IPS-15b (cell line): Measurements from ENCODE around the gene DCAF11.

ENCODE experiments used
- H3K27me3 ChIP-seq: one replicate; pipeline ENCODE4 v1.6.1; 2013; ENCODE audit warnings: low read length; ENCODE audit not compliant: control insufficient read depth, insufficient read depth
- H3K36me3 ChIP-seq: one replicate; pipeline ENCODE4 v1.6.1; 2013; ENCODE audit warnings: low read length; ENCODE audit not compliant: control insufficient read depth, insufficient read depth
- H3K4me1 ChIP-seq: one replicate; pipeline ENCODE4 v1.6.1; 2013; ENCODE audit warnings: mild to moderate bottlenecking, low read length; ENCODE audit not compliant: control insufficient read depth, insufficient read depth
- H3K4me3 ChIP-seq: one replicate; pipeline ENCODE4 v1.5.1; 2013; ENCODE audit warnings: low read depth, low read length
- H3K9ac ChIP-seq: one replicate; pipeline ENCODE4 v1.6.1; 2013; ENCODE audit warnings: low read depth, mild to moderate bottlenecking, low read length
- H3K9me3 ChIP-seq: one replicate; pipeline ENCODE4 v1.6.1; 2013; ENCODE audit warnings: mild to moderate bottlenecking, low read length; ENCODE audit not compliant: control insufficient read depth, insufficient read depth

The DCAF11 gene

GRCh38 chr14:24072436-24072835, 42.1 kb upstream of the DCAF11 start:
- Histone ChIP-seq H3K9me3 (no peaks in the 10 kb centered on the region), H3K27me3 (no peaks in the 10 kb centered on the region), H3K36me3 (peaks cover 2% of the 10 kb centered on the region), H3K4me1 (no peaks in the 10 kb centered on the region), H3K9ac (no peak overlapping the region), H3K4me3 (no peak overlapping the region)

DNA sequence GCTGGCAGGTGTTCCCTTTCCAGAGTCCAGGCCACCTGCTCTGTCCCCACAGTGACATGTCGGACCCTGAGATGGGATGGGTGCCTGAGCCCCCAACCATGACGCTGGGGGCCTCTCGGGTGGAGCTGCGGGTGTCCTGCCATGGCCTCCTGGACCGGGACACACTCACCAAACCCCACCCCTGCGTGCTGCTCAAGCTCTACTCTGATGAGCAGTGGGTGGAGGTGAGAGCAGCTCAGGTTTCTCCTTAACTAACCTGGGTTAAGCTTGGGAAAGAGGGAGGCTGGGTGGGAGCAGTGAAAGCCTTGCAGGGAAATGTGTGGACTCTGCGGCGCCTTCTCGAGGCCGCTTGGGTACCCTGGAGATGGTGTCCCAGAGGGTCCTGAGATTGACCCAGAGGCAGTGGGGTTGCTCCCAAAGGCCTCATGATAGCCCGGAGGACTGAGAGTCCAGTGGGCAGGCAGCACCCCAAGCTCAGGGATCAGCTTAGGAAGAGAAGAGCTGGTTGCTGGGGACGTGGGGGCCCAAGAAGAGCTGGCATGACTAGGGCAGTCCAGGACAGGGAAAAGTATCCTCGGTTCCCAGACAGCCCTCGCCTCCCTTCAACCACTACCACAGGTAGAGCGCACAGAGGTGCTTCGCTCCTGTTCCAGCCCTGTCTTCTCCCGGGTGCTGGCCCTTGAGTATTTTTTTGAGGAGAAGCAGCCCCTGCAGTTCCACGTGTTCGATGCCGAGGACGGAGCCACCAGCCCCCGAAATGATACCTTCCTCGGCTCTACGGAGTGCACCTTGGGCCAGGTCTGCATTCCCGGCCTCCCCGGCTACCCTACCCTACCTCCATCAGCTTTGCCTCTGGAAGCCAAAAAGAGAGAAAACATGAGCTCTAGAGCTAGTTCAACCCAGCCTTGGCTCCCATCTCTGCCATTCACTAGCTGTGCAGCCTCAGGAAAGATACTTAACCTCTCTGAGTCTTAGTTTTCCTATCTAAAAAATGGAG, 41.4 kb upstream of the DCAF11 start:
- Histone ChIP-seq H3K4me1 (no peaks in the 10 kb centered on the region), H3K36me3 (peaks cover 2% of the 10 kb centered on the region), H3K9me3 (no peaks in the 10 kb centered on the region), H3K9ac (no peak overlapping the region), H3K27me3 (no peaks in the 10 kb centered on the region), H3K4me3 (no peak overlapping the region)

DNA sequence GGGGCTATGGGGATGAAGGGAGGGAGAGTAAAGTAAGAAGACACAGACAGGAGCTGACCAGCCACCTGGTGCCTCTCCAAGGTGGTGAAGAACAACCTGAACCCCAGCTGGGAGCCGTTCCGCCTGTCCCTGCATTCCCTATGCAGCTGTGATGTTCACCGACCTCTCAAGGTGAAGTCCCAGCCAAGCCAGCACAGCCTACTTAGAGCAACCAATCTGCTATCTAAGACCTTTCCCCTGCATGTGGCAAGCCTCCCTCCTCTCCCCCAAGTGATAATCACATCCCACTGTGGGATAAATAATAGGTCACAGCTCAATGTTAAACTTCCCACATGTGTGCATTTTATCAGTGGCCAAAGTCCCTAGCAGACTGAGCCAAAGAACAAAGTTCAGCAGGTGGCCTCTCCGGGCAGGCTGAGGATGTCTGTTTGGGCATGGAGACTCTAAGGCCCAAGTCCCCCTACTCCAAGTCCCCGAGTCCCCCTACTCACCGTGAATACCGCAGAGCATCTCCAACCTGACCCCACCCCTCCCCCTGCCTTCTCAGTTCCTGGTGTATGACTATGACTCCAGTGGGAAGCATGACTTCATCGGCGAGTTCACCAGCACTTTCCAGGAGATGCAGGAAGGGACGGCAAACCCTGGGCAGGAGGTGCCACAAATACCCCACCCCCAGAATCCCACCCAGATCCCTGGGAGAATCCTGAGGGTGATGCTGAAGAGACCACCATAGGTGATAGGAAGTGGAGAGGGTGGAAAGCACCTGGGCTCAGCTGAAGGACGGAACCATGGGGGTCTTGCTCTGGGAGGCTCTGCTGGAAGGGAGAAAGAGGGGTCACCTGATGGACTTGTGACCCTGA, 39.7 kb upstream of the DCAF11 start:
- Histone ChIP-seq H3K9ac (no peak overlapping the region), H3K36me3 (peaks cover 2% of the 10 kb centered on the region), H3K4me1 (peaks cover 8% of the 10 kb centered on the region), H3K9me3 (no peaks in the 10 kb centered on the region), H3K27me3 (no peaks in the 10 kb centered on the region), H3K4me3 (no peak overlapping the region)

DNA sequence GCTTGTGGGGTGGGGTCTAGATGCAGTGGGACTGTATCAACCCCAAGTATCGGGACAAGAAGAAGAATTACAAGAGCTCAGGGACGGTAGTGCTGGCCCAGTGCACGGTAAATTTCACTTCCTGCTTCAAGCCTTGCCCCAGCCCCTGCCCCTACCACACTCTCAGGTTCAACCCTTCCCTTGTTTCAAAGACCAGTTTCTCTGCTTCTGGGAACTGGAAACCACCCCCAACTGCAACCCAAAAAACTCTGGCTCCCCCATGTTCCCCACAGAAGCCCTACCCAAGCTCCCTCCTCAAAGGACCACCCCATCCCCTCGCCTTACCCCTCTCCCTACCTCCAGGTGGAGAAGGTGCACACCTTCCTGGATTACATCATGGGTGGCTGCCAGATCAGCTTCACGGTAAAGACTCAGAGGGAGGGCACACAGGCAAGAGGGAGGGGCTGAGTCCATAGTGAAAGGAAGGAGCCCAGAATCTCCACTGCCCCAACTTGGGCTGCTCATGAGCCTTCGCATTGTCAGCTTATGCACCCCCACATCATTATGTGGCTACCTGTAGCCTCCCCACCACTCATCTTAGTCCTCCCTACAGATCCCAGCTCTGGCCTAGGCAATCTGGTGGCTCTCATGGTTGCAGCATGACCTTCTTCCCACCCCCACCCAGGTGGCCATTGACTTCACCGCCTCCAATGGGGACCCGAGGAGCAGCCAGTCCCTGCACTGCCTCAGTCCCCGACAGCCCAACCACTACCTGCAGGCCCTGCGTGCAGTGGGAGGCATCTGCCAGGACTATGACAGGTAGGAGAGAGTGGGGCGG, 38.9 kb upstream of the DCAF11 start:
- Histone ChIP-seq H3K9ac (no peak overlapping the region), H3K4me3 (no peak overlapping the region), H3K27me3 (no peaks in the 10 kb centered on the region)

GRCh38 chr14:24076302-24076601, 38.3 kb upstream of the DCAF11 start:
- Histone ChIP-seq H3K9ac (no peak overlapping the region), H3K4me1 (peaks cover 18% of the 10 kb centered on the region), H3K9me3 (no peaks in the 10 kb centered on the region), H3K4me3 (no peak overlapping the region), H3K36me3 (peaks cover 2% of the 10 kb centered on the region), H3K27me3 (no peaks in the 10 kb centered on the region)

More for the DNA sequence above, 38.9 kb upstream of the DCAF11 start:
- Histone ChIP-seq H3K9me3 (no peaks in the 10 kb centered on the region), H3K36me3 (peaks cover 2% of the 10 kb centered on the region), H3K4me1 (peaks cover 17% of the 10 kb centered on the region)

GRCh38 chr14:24077086-24077485, 37.5 kb upstream of the DCAF11 start:
- Histone ChIP-seq H3K9ac (no peak overlapping the region), H3K4me3 (no peak overlapping the region), H3K9me3 (no peaks in the 10 kb centered on the region), H3K27me3 (peaks cover 4% of the 10 kb centered on the region), H3K36me3 (peaks cover 2% of the 10 kb centered on the region), H3K4me1 (peaks cover 21% of the 10 kb centered on the region)

GRCh38 chr14:24078146-24078545, 36.4 kb upstream of the DCAF11 start:
- peaks cover 2% of the 10 kb centered on the region for H3K36me3 ChIP-seq
- H3K9me3 ChIP-seq: no peaks in the 10 kb centered on the region
- H3K4me3 ChIP-seq: no peak overlapping the region
- H3K27me3 ChIP-seq: peaks cover 12% of the 10 kb centered on the region
- H3K4me1 ChIP-seq: peaks cover 25% of the 10 kb centered on the region
- no peak overlapping the region for H3K9ac ChIP-seq

DNA sequence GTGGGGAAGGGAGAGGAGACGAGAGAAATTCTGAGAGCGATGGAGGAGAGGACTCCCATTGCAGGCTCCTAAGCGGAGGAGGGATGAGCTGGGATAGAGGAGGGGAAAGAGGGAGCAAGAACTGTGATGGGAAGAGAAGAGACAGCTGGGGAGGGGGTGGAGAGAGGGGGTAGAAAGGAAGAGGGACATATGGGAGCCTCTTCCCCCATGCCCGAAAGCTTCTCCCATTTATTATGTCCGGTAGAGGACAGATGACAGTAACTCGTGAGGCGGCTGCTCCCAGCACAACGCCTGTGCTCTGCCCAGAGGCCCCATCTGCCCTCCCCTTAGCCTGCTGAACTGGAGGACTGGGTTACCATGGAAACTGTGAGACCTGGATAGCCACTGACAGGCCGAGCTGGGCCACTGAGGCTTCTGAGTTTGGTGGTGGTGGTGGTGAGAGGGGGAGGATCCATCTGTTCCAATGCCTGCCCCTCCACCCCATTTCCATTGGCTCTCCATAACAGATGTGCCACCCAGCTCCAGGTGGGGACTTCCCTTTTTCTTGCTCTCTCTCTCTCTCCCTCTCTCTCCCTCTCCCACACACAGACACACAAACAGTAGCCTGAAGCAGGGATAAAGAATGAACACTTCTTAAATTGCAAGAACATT, 35.0 kb upstream of the DCAF11 start:
- Histone ChIP-seq H3K9me3 (no peaks in the 10 kb centered on the region), H3K4me3 (no peak overlapping the region), H3K9ac (no peak overlapping the region), H3K36me3 (peaks cover 2% of the 10 kb centered on the region), H3K4me1 (peaks cover 25% of the 10 kb centered on the region), H3K27me3 (peaks cover 17% of the 10 kb centered on the region)

GRCh38 chr14:24080142-24080530, 34.4 kb upstream of the DCAF11 start:
- H3K9me3 ChIP-seq: no peaks in the 10 kb centered on the region
- peaks cover 25% of the 10 kb centered on the region for H3K4me1 ChIP-seq
- peak overlapping the region; percentile 69 for H3K4me3 ChIP-seq
- H3K36me3 ChIP-seq: peaks cover 2% of the 10 kb centered on the region
- H3K9ac ChIP-seq: peak overlapping the region; percentile 30
- peaks cover 17% of the 10 kb centered on the region for H3K27me3 ChIP-seq

- H3K9me3 ChIP-seq: no peaks in the 10 kb centered on the region
- peaks cover 17% of the 10 kb centered on the region for H3K27me3 ChIP-seq
- peak overlapping the region; percentile 69 for H3K4me3 ChIP-seq
- H3K4me1 ChIP-seq: peaks cover 25% of the 10 kb centered on the region
- no peaks in the 10 kb centered on the region for H3K36me3 ChIP-seq
- no peak overlapping the region for H3K9ac ChIP-seq
Observed at GRCh38 chr14:24080888-24081738, 33.5 kb upstream of the DCAF11 start.
